ENCODE measurements around the gene CFAP74. TPM values are rescaled to one million over a fixed set of nuclear protein-coding genes. Genes with fewer than 3 reads are reported as not detected.
A peak's percentile ranks its signal among the peaks of the same experiment; 100 is the strongest.

Gene CFAP74
- total and polyA plus RNA-seq, 2 of the 13 experiments (the other 11 are each of a cell fraction or from before 2014, with no cell fraction given): 0.27 to 0.62 TPM

DNA sequence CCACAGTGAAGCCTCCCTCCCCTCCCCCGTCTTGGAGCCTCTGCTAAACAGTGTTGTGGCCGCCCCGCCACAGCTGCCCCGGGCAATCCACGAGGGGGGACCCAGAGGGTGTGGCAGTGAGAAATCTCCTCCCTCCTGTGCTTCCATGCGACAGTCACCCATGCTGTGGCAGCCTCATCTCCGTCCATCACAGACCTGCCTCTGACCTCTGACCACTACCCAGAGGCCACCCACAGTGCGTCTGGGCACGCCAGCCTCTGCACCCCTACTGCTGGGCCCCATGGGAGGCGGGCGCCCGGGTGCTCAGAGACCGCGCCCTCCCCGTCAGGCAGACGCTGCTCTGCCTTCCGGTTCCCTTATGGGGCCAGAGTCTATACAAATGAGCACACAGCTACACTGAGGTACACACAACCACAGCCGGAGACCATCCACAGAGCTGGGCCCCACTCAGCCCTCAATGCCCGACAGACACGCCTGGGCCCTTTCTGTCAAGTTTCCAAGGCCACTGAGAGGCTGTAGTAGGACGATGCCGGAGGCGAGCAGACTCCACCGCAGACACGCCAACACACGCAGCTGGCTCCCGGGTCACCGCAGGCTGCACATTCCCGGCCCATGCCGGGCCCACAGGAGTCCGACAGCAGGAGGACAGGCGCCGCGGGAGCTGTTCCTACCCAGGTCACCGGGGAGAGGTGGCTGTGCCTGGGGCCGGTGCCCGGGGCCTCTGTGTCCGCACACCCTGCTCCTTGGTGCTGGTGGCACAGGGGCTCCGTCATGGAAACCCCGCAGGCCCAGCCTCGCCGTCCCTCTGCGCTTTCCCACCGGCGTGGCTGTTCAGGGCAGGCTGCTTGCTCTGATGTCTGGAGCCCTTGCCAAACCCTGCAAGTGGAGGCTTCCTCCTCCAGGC lies 60.6 kb downstream of the CFAP74 start (continued):
- TF ChIP-seq, protein P1, sequence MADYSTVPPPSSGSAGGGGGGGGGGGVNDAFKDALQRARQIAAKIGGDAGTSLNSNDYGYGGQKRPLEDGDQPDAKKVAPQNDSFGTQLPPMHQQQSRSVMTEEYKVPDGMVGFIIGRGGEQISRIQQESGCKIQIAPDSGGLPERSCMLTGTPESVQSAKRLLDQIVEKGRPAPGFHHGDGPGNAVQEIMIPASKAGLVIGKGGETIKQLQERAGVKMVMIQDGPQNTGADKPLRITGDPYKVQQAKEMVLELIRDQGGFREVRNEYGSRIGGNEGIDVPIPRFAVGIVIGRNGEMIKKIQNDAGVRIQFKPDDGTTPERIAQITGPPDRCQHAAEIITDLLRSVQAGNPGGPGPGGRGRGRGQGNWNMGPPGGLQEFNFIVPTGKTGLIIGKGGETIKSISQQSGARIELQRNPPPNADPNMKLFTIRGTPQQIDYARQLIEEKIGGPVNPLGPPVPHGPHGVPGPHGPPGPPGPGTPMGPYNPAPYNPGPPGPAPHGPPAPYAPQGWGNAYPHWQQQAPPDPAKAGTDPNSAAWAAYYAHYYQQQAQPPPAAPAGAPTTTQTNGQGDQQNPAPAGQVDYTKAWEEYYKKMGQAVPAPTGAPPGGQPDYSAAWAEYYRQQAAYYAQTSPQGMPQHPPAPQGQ (CRISPR knock-in tag; IDR thresholded peaks at IDR 0.05; ENCODE audit: borderline replicate concordance): no peak
- TF ChIP-seq KMT2A (CRISPR knock-in tag; IDR thresholded peaks at IDR 0.05) (peak; percentile 60), POLR2A (IDR thresholded peaks at IDR 0.05; ENCODE audit: insufficient read depth in 1 of 2, low read depth in 2 of 2, low read length in 2 of 2) (peak in 1 of 2 experiments; percentile 86; a peak in 2 of 4 replicates), RXRA (CRISPR knock-in tag; IDR thresholded peaks at IDR 0.05) (peak; percentile 93), SMC3 (IDR thresholded peaks at IDR 0.05; ENCODE audit: low read length) (no peak), ZSCAN25 (CRISPR knock-in tag; IDR thresholded peaks at IDR 0.05) (peak; percentile 95), ZNF629 (CRISPR knock-in tag; conservative IDR thresholded peaks at IDR 0.05) (no peak), HMG20B (CRISPR knock-in tag; conservative IDR thresholded peaks at IDR 0.05) (no peak), ARHGAP35 (CRISPR knock-in tag; IDR thresholded peaks at IDR 0.05; ENCODE audit: borderline replicate concordance) (no peak), NFYC (CRISPR knock-in tag; IDR thresholded peaks at IDR 0.05) (no peak; the same call in 1 of the 2 replicates), ZNF496 (CRISPR knock-in tag; IDR thresholded peaks at IDR 0.05; ENCODE audit: insufficient replicate concordance) (no peak), ZNF251 (CRISPR knock-in tag; IDR thresholded peaks at IDR 0.05) (0 out of 2 replicates have a peak, but pooled peaks have one; percentile 30), ZNF326 (CRISPR knock-in tag; IDR thresholded peaks at IDR 0.05; ENCODE audit: borderline replicate concordance) (no peak), ZNF850 (CRISPR knock-in tag; conservative IDR thresholded peaks at IDR 0.05) (no peak)
- TF ChIP-seq, protein P2, sequence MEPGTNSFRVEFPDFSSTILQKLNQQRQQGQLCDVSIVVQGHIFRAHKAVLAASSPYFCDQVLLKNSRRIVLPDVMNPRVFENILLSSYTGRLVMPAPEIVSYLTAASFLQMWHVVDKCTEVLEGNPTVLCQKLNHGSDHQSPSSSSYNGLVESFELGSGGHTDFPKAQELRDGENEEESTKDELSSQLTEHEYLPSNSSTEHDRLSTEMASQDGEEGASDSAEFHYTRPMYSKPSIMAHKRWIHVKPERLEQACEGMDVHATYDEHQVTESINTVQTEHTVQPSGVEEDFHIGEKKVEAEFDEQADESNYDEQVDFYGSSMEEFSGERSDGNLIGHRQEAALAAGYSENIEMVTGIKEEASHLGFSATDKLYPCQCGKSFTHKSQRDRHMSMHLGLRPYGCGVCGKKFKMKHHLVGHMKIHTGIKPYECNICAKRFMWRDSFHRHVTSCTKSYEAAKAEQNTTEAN (CRISPR knock-in tag; conservative IDR thresholded peaks at IDR 0.05): peak; percentile 74; the same call in 1 of the 2 replicates
- TF ChIP-seq, protein P3, sequence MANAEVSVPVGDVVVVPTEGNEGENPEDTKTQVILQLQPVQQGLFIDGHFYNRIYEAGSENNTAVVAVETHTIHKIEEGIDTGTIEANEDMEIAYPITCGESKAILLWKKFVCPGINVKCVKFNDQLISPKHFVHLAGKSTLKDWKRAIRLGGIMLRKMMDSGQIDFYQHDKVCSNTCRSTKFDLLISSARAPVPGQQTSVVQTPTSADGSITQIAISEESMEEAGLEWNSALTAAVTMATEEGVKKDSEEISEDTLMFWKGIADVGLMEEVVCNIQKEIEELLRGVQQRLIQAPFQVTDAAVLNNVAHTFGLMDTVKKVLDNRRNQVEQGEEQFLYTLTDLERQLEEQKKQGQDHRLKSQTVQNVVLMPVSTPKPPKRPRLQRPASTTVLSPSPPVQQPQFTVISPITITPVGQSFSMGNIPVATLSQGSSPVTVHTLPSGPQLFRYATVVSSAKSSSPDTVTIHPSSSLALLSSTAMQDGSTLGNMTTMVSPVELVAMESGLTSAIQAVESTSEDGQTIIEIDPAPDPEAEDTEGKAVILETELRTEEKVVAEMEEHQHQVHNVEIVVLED (CRISPR knock-in tag; IDR thresholded peaks at IDR 0.05; ENCODE audit: borderline replicate concordance): peak; percentile 84
- TF ChIP-seq, protein P4, sequence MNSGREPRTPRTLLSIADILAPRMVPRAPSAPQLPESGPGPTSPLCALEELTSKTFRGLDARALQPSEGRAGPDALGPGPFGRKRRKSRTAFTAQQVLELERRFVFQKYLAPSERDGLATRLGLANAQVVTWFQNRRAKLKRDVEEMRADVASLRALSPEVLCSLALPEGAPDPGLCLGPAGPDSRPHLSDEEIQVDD (CRISPR knock-in tag; IDR thresholded peaks at IDR 0.05; ENCODE audit: borderline replicate concordance): no peak
- TF ChIP-seq, protein P5, sequence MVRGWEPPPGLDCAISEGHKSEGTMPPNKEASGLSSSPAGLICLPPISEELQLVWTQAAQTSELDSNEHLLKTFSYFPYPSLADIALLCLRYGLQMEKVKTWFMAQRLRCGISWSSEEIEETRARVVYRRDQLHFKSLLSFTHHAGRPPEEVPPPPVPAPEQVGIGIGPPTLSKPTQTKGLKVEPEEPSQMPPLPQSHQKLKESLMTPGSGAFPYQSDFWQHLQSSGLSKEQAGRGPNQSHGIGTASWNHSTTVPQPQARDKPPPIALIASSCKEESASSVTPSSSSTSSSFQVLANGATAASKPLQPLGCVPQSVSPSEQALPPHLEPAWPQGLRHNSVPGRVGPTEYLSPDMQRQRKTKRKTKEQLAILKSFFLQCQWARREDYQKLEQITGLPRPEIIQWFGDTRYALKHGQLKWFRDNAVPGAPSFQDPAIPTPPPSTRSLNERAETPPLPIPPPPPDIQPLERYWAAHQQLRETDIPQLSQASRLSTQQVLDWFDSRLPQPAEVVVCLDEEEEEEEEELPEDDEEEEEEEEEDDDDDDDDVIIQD (CRISPR knock-in tag; IDR thresholded peaks at IDR 0.05; ENCODE audit: low read depth): no peak; the same call in 1 of the 2 replicates
- TF ChIP-seq, protein P6, sequence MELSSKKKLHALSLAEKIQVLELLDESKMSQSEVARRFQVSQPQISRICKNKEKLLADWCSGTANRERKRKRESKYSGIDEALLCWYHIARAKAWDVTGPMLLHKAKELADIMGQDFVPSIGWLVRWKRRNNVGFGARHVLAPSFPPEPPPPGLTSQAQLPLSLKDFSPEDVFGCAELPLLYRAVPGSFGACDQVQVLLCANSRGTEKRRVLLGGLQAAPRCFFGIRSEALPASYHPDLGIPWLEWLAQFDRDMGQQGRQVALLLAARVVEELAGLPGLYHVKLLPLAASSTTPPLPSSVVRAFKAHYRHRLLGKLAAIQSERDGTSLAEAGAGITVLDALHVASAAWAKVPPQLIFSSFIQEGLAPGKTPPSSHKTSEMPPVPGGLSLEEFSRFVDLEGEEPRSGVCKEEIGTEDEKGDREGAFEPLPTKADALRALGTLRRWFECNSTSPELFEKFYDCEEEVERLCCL (CRISPR knock-in tag; IDR thresholded peaks at IDR 0.05; ENCODE audit: borderline replicate concordance): peak; percentile 61; the same call in 1 of the 2 replicates

All from HepG2 (cell line).